GM12878 (cell line): ENCODE results near the gene TDRKH. TPM values are rescaled to one million over a fixed set of nuclear protein-coding genes. Genes with fewer than 3 reads are reported as not detected.

ENCODE experiments used
- ATAC-seq: fragments of 200-7000 bp; cut with Tn5 transposase; 3 replicates; pipeline ENCODE4 v1.9.1; 2020; ENCODE audit warnings: mild to moderate bottlenecking, moderate library complexity
- BruUV-seq: library from RNA; stranded (reverse); fragments of 400-500 nt; replicated peaks from 2 replicates; lab custom pipeline; 2021; lab: Mats Ljungman, UMichigan
- CTCF ChIA-PET: fragments of 300-600 bp; sonication (Branson Sonifier 250); formaldehyde crosslinking; extraction: SDS; loops from one replicate; lab custom pipeline; 2021; ENCODE audit warnings: inconsistent platforms; lab: Yijun Ruan, JAX
- POLR2A ChIA-PET: fragments of 350-600 bp; formaldehyde crosslinking; extraction: SDS; loops from one replicate; lab custom pipeline; 2021; ENCODE audit warnings: inconsistent platforms; lab: Charles Lee
- RAD21 ChIA-PET: fragments of 300-600 bp; sonication (Branson Sonifier 250); formaldehyde crosslinking; loops from one replicate; lab custom pipeline; 2023; ENCODE audit warnings: antibody characterized with exemption; ENCODE audit not compliant: unreplicated experiment; lab: Charles Lee
- SMC1A ChIA-PET: fragments of 300-600 bp; sonication (Branson Sonifier 250); formaldehyde crosslinking; loops from one replicate; lab custom pipeline; 2023; ENCODE audit not compliant: unreplicated experiment, uncharacterized antibody; lab: Charles Lee
- DNase-seq: peaks from one replicate; pipeline ENCODE4 v3.0.0-alpha.2; 2011; ENCODE audit warnings: low read depth, low spot score
- FAIRE-seq: peaks from 3 replicates; lab custom pipeline; 2011; peaks lifted over from hg19 to GRCh38; lab: Jason Lieb, UNC
- H2AFZ ChIP-seq: 2 replicates; pipeline ENCODE4 v1.6.0; 2011; ENCODE audit warnings: low read depth, low read length, control low read depth; ENCODE audit not compliant: control insufficient read depth
- H3K27ac ChIP-seq: 2 replicates; pipeline ENCODE4 v1.5.1; 2011; ENCODE audit warnings: control low read depth; ENCODE audit not compliant: control insufficient read depth, insufficient read depth
- H3K27me3 ChIP-seq, 2 experiments: replicated peaks in 1 of 2; 2 replicates each; pipeline versions ENCODE4 v1.6.0 to v1.6.1; 2011; ENCODE audit warnings: low read length in 1 of 2; ENCODE audit not compliant: control insufficient read depth in 2 of 2, insufficient read depth in 2 of 2
- H3K36me3 ChIP-seq, 2 experiments: 2 replicates each; pipeline ENCODE4 v1.5.1; 2011; ENCODE audit warnings: low read length in 1 of 2; ENCODE audit not compliant: control insufficient read depth in 2 of 2, insufficient read depth in 2 of 2
- H3K4me1 ChIP-seq: 2 replicates; pipeline ENCODE4 v1.6.1; 2011; ENCODE audit warnings: mild to moderate bottlenecking, low read length, moderate library complexity, mixed read lengths; ENCODE audit not compliant: control insufficient read depth, insufficient read depth
- H3K4me2 ChIP-seq: 2 replicates; pipeline ENCODE4 v1.6.0; 2011; ENCODE audit warnings: control low read depth; ENCODE audit not compliant: control insufficient read depth, insufficient read depth
- H3K4me3 ChIP-seq: fragments of 200-600 bp; sonication (generic); 2 replicates; pipeline ENCODE4 v1.5.1; 2016
- H3K79me2 ChIP-seq: 2 replicates; pipeline ENCODE4 v1.6.0; 2011; ENCODE audit warnings: low read length; ENCODE audit not compliant: control insufficient read depth, insufficient read depth
- H3K9ac ChIP-seq: 2 replicates; pipeline ENCODE4 v1.8.0; 2011; ENCODE audit warnings: low read length, control low read depth, mixed read lengths; ENCODE audit not compliant: control insufficient read depth, insufficient read depth
- H3K9me3 ChIP-seq: replicated peaks from 3 replicates; pipeline ENCODE4 v1.5.1; 2011; ENCODE audit warnings: mild to moderate bottlenecking, low read length; ENCODE audit not compliant: control insufficient read depth, insufficient read depth
- H4K20me1 ChIP-seq: 2 replicates; pipeline ENCODE4 v1.6.0; 2011; ENCODE audit not compliant: control insufficient read depth, insufficient read depth
- BACH1 ChIP-seq: fragments of 450-650 bp; IDR thresholded peaks from 2 replicates; pipeline ENCODE4 v1.6.1; 2017; ENCODE audit warnings: mild to moderate bottlenecking, borderline replicate concordance
- BCL3 ChIP-seq: IDR thresholded peaks from 2 replicates; pipeline ENCODE4 v1.6.1; 2011; ENCODE audit warnings: borderline replicate concordance, low read depth, mild to moderate bottlenecking, moderate library complexity, low read length; ENCODE audit not compliant: insufficient read depth, poor library complexity, severe bottlenecking
- BMI1 ChIP-seq: fragments of 450-650 bp; IDR thresholded peaks from 2 replicates; pipeline ENCODE4 v1.6.1; 2016; ENCODE audit warnings: mild to moderate bottlenecking, moderate library complexity, borderline replicate concordance
- CBX3 ChIP-seq: fragments of 200-600 bp; sonication (generic); IDR thresholded peaks from 2 replicates; pipeline ENCODE4 v1.6.1; 2016; ENCODE audit warnings: low read depth, borderline replicate concordance
- CHD4 ChIP-seq: fragments of 200-600 bp; sonication (generic); IDR thresholded peaks from 2 replicates; pipeline ENCODE4 v1.6.1; 2016; ENCODE audit warnings: mild to moderate bottlenecking
- CREB1 ChIP-seq: IDR thresholded peaks from 2 replicates; pipeline ENCODE4 v1.6.1; 2012; ENCODE audit warnings: low read depth, mild to moderate bottlenecking, inconsistent platforms
- EP300 ChIP-seq, 2 experiments: fragments of 150-350 bp in 1 of 2; IDR thresholded peaks; 2 replicates each; pipeline ENCODE4 v1.6.1; 2011 to 2012; ENCODE audit warnings: low read depth in 2 of 2, low read length in 2 of 2, borderline replicate concordance in 1 of 2, improper control_type of control experiment in 1 of 2, inconsistent platforms in 1 of 2; ENCODE audit not compliant: control insufficient read depth in 1 of 2
- FOXM1 ChIP-seq: IDR thresholded peaks from 2 replicates; pipeline ENCODE4 v1.6.1; 2012; ENCODE audit warnings: low read depth, mild to moderate bottlenecking, inconsistent platforms, low read length, moderate library complexity
- HCFC1 ChIP-seq: fragments of 150-350 bp; IDR thresholded peaks from 2 replicates; pipeline ENCODE4 v1.6.1; 2014; ENCODE audit warnings: low read length
- MXI1 ChIP-seq: fragments of 150-350 bp; IDR thresholded peaks from 2 replicates; pipeline ENCODE4 v1.6.1; 2011; ENCODE audit warnings: low read depth, mild to moderate bottlenecking, inconsistent platforms, low read length, improper control_type of control experiment
- RB1 ChIP-seq: fragments of 450-650 bp; formaldehyde crosslinking; IDR thresholded peaks from 2 replicates; pipeline ENCODE4 v1.6.1; 2017; ENCODE audit warnings: mild to moderate bottlenecking, borderline replicate concordance
- RELB ChIP-seq: fragments of 450-650 bp; IDR thresholded peaks from 2 replicates; pipeline ENCODE4 v1.6.1; 2017; ENCODE audit warnings: low read depth, mild to moderate bottlenecking, moderate library complexity
- RUNX3 ChIP-seq: IDR thresholded peaks from 2 replicates; pipeline ENCODE4 v1.6.1; 2012; ENCODE audit warnings: low read length, inconsistent platforms
- TCF3 ChIP-seq: IDR thresholded peaks from 2 replicates; pipeline ENCODE4 v1.6.1; 2012; ENCODE audit warnings: low read depth, mild to moderate bottlenecking, low read length, borderline replicate concordance; ENCODE audit not compliant: insufficient read depth
- ZBTB33 ChIP-seq: fragments of 450-650 bp; IDR thresholded peaks from 2 replicates; pipeline ENCODE4 v1.6.1; 2017; ENCODE audit warnings: mild to moderate bottlenecking
- WGBS: methylation state at CpG from one replicate; pipeline ENCODE4 v1.1.6; 2016; ENCODE audit warnings: low lambda C conversion rate; ENCODE audit not compliant: insufficient replicate concordance, insufficient coverage; ENCODE audit errors: missing lambda C conversion rate; 5-methylcytosine and 5-hydroxymethylcytosine counted together
- in situ Hi-C: fragments of 300-500 bp; cut with MboI; formaldehyde crosslinking; loops from 9 replicates; pipeline ENCODE4 v1.14.3; 2018; ENCODE audit warnings: mixed read lengths
- intact Hi-C: fragments of 100-400 bp; cut with micrococcal nuclease; formaldehyde crosslinking; loops from one replicate; pipeline ENCODE4 v1.14.2; 2022; ENCODE audit not compliant: unreplicated experiment
- polyA plus RNA-seq, 11 experiments: library from polyadenylated mRNA; depleted of rRNA in 4 of 11; unstranded in 6 of 11; stranded (reverse) in 5 of 11; fragments of >200 nt; fragmentation: Nextera tagmentation in 4 of 11; fragmentation: Illumina TruSeq in 1 of 11; extraction: Ambion mirVana in 4 of 11; extraction: Trizol in 1 of 11; gene quantifications; 1 replicate in 1 of 11; 2 replicates in 10 of 11; pipeline versions ENCODE4 v1.2.1 to v1.2.3, GENCODE V29; 2011 to 2016; ENCODE audit warnings: inconsistent platforms in 2 of 11, missing spikeins in 2 of 11, low read depth in 1 of 11
- total RNA-seq, 4 experiments: library from RNA; depleted of rRNA in 3 of 4; stranded (reverse); fragments of >200 nt in 3 of 4; fragmentation: Illumina TruSeq in 1 of 4; extraction: Trizol in 1 of 4; gene quantifications; 2 replicates each; pipeline versions ENCODE4 v1.2.1 to v1.2.3, GENCODE V29; 2013 to 2021

Gene TDRKH
- total and polyA plus RNA-seq, 10 of the 15 experiments (the other 5 are each of a cell fraction or from before 2014, with no cell fraction given), result 1.3 to 8.4 (median 2.9) TPM

- no peak for TF ChIP-seq HCFC1
- TF ChIP-seq RB1, result no peak
Measured at GRCh38 chr1:151799179-151800022, 9.1 kb upstream of the TDRKH start (continued).

- Histone ChIP-seq H4K20me1 (no peaks in the 10 kb centered on the region), H3K9ac (no peak overlapping the region), H3K27ac (no peak overlapping the region), H3K79me2 (no peaks in the 10 kb centered on the region), H3K27me3 (peaks cover 0 to 9% of the 10 kb centered on the region in 2 experiments; a peak in 2 of 4 replicates), H2AFZ (no peak overlapping the region), H3K36me3 (no peaks in the 10 kb centered on the region), H3K4me2 (no peak overlapping the region), H3K4me1 (no peaks in the 10 kb centered on the region), H3K9me3 (no peaks in the 10 kb centered on the region), H3K4me3 (no peak overlapping the region)
- WGBS, result 61% methylated on average over 5 of the region's 5 CpGs
- intact Hi-C loops, result no loop called here
- RAD21 ChIA-PET, result interaction anchor here (0.9 kb wide), 1 partner anchor 29 kb away, joined by 3 read pairs; no protein-coding TSS in a partner anchor
- CTCF ChIA-PET, result interaction anchor here (1.2 to 1.3 kb wide), 2 partner anchors 37 to 38 kb away, joined by 3 read pairs; no protein-coding TSS in a partner anchor
- POLR2A ChIA-PET, result no interaction called here
- BruUV-seq, result no TSS peak
- SMC1A ChIA-PET, result interaction anchor here (1.8 kb wide), 1 partner anchor 11 kb away, joined by 4 read pairs; no protein-coding TSS in a partner anchor
- ATAC-seq (peak; percentile 85), DNase-seq (no peak), FAIRE-seq (no peak)
- in situ Hi-C loops, result no loop called here
- TF ChIP-seq CBX3 (no peak), BACH1 (no peak), RUNX3 (no peak), RELB (no peak), ZBTB33 (no peak), BCL3 (no peak), BMI1 (no peak), MXI1 (no peak), CREB1 (no peak), CHD4 (no peak), TCF3 (no peak), EP300 (IDR thresholded peaks at IDR 0.05; ENCODE audit: borderline replicate concordance in 1 of 2, control insufficient read depth in 1 of 2, low read depth in 2 of 2, low read length in 2 of 2) (no peak), FOXM1 (no peak)
Measured at GRCh38 chr1:151798571-151798970, 8.3 kb upstream of the TDRKH start.
